ENCODE measurements around the gene THSD7A. TPM values are rescaled to one million over a fixed set of nuclear protein-coding genes. Genes with fewer than 3 reads are reported as not detected.

THSD7A gene
- polyA plus RNA-seq, 1 donor (not counting 4 experiments of a cell fraction or from before 2014, with no cell fraction given): not detected

DNA sequence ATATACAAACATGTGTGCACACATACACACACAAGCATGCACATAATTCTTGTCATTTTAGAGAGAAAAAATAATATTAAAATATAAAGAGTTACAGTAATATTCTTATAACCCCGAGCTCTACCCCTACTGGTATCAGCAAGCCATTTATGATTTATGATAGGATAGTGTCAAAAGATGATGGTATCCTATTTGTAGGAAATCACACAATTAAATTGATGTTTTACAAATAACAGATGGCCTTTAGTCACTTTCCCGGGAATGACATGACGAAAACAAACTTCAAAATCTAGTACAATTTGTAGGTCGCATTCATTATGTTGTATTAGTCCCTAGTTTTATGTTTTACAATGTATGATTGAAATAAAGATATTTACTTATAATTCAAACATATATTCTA lies 36.8 kb downstream of the THSD7A start:
- H3K27ac ChIP-seq (ENCODE audit: control insufficient read depth, insufficient read depth, low read length): no peak overlapping the region
- dilution Hi-C loops (cut with MboI; ENCODE audit: extremely low pct_ligation_motif_present, low sequenced_read_pairs): no loop called here
- H3K79me2 ChIP-seq (ENCODE audit: control insufficient read depth, insufficient read depth, low read length): no peaks in the 10 kb centered on the region
- FAIRE-seq (no peak), DNase-seq (ENCODE audit: low read depth, low spot score) (no peak)
- no peak overlapping the region for H3K4me3 ChIP-seq (ENCODE audit: control insufficient read depth in 2 of 3, extremely low read depth in 1 of 3, insufficient read depth in 2 of 3, low read depth in 1 of 3, low read length in 3 of 3)
- H2AFZ ChIP-seq (ENCODE audit: control insufficient read depth, low read length): no peak overlapping the region
- H3K4me1 ChIP-seq (ENCODE audit: control insufficient read depth, extremely low read depth, insufficient read depth, low read length): no peaks in the 10 kb centered on the region
- H3K4me2 ChIP-seq (ENCODE audit: control insufficient read depth, extremely low read depth, insufficient read depth, low read depth, low read length): no peak overlapping the region
- no peaks in the 10 kb centered on the region for H4K20me1 ChIP-seq (ENCODE audit: control insufficient read depth, extremely low read depth, insufficient read depth, low read length)
- H3K27me3 ChIP-seq (ENCODE audit: control insufficient read depth, extremely low read depth, insufficient read depth, low read length): no peaks in the 10 kb centered on the region
- no peak overlapping the region for H3K9ac ChIP-seq (ENCODE audit: control insufficient read depth, extremely low read depth, insufficient read depth, low read length)
- no peaks in the 10 kb centered on the region for H3K36me3 ChIP-seq (ENCODE audit: control insufficient read depth in 2 of 2, extremely low read depth in 1 of 2, insufficient read depth in 2 of 2, low read length in 2 of 2)
- no peak for TF ChIP-seq EZH2 (IDR thresholded peaks at IDR 0.05; ENCODE audit: low read length)
- TF ChIP-seq, protein P1, sequence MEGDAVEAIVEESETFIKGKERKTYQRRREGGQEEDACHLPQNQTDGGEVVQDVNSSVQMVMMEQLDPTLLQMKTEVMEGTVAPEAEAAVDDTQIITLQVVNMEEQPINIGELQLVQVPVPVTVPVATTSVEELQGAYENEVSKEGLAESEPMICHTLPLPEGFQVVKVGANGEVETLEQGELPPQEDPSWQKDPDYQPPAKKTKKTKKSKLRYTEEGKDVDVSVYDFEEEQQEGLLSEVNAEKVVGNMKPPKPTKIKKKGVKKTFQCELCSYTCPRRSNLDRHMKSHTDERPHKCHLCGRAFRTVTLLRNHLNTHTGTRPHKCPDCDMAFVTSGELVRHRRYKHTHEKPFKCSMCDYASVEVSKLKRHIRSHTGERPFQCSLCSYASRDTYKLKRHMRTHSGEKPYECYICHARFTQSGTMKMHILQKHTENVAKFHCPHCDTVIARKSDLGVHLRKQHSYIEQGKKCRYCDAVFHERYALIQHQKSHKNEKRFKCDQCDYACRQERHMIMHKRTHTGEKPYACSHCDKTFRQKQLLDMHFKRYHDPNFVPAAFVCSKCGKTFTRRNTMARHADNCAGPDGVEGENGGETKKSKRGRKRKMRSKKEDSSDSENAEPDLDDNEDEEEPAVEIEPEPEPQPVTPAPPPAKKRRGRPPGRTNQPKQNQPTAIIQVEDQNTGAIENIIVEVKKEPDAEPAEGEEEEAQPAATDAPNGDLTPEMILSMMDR (optimal IDR thresholded peaks at IDR 0.05 in 1 of 3, IDR thresholded peaks at IDR 0.05 in 1 of 3, conservative IDR thresholded peaks at IDR 0.05 in 1 of 3; ENCODE audit: extremely low read depth in 1 of 3, insufficient read depth in 2 of 3, low read length in 3 of 3): no peak
- H3K9me1 ChIP-seq (ENCODE audit: control insufficient read depth, extremely low read depth, insufficient read depth, low read length): no peaks in the 10 kb centered on the region
- H3K9me3 ChIP-seq (ENCODE audit: control insufficient read depth, low read depth, low read length): no peaks in the 10 kb centered on the region

DNA sequence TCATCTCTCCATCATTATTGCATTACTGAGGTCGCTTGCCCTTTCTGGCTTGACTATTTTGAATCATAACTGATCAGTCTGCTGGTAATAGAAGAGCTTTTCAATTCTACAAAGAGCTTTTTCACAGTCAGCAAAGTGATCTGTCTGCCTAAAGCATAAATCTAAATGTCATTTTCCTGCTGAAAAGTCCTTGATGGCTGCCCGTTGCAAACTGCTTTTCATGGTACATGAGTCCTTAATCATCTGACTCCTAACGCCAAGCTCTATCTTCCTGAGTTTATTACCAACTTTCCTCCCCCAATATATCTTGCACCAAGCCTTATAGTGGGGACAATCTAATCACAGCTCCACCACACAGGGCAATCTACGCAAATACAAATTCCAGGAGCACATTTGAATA lies 39.8 kb downstream of the THSD7A start:
- Histone ChIP-seq H2AFZ (ENCODE audit: control insufficient read depth, low read length) (no peak overlapping the region), H3K4me1 (ENCODE audit: control insufficient read depth, extremely low read depth, insufficient read depth, low read length) (no peaks in the 10 kb centered on the region), H3K27me3 (ENCODE audit: control insufficient read depth, extremely low read depth, insufficient read depth, low read length) (no peaks in the 10 kb centered on the region), H3K9me3 (ENCODE audit: control insufficient read depth, low read depth, low read length) (no peaks in the 10 kb centered on the region), H3K36me3 (ENCODE audit: control insufficient read depth in 2 of 2, extremely low read depth in 1 of 2, insufficient read depth in 2 of 2, low read length in 2 of 2) (no peaks in the 10 kb centered on the region), H3K4me2 (ENCODE audit: control insufficient read depth, extremely low read depth, insufficient read depth, low read depth, low read length) (no peak overlapping the region), H3K79me2 (ENCODE audit: control insufficient read depth, insufficient read depth, low read length) (no peaks in the 10 kb centered on the region), H3K9me1 (ENCODE audit: control insufficient read depth, extremely low read depth, insufficient read depth, low read length) (no peaks in the 10 kb centered on the region), H4K20me1 (ENCODE audit: control insufficient read depth, extremely low read depth, insufficient read depth, low read length) (no peaks in the 10 kb centered on the region), H3K4me3 (ENCODE audit: control insufficient read depth in 2 of 3, extremely low read depth in 1 of 3, insufficient read depth in 2 of 3, low read depth in 1 of 3, low read length in 3 of 3) (no peak overlapping the region), H3K9ac (ENCODE audit: control insufficient read depth, extremely low read depth, insufficient read depth, low read length) (no peak overlapping the region), H3K27ac (ENCODE audit: control insufficient read depth, insufficient read depth, low read length) (no peak overlapping the region)
- no peak for DNase-seq (ENCODE audit: low read depth, low spot score)
- FAIRE-seq: no peak
- dilution Hi-C loops (cut with MboI; ENCODE audit: extremely low pct_ligation_motif_present, low sequenced_read_pairs): no loop called here
- TF ChIP-seq, protein P1 (optimal IDR thresholded peaks at IDR 0.05 in 1 of 3, IDR thresholded peaks at IDR 0.05 in 1 of 3, conservative IDR thresholded peaks at IDR 0.05 in 1 of 3; ENCODE audit: extremely low read depth in 1 of 3, insufficient read depth in 2 of 3, low read length in 3 of 3): no peak
- no peak for TF ChIP-seq EZH2 (IDR thresholded peaks at IDR 0.05; ENCODE audit: low read length)

Data from keratinocyte (primary cell).